Chondrocyte (in vitro differentiated cells): Measurements from ENCODE around the gene CPD. TPM values are rescaled to one million over a fixed set of nuclear protein-coding genes. Genes with fewer than 3 reads are reported as not detected.

ENCODE experiments used
- DNase-seq: peaks from one replicate; pipeline ENCODE4 v3.0.0; 2021; ENCODE audit warnings: mixed read lengths, low spot score
- H3K27ac Mint-ChIP-seq: one replicate; pipeline ENCODE4 v1.8.0; 2021; ENCODE audit warnings: mild to moderate bottlenecking, moderate library complexity, mixed read lengths; ENCODE audit not compliant: unreplicated experiment
- H3K27me3 Mint-ChIP-seq: 2 replicates; pipeline ENCODE4 v1.8.0; 2021; ENCODE audit warnings: low read depth, mixed read lengths
- H3K36me3 Mint-ChIP-seq: 2 replicates; pipeline ENCODE4 v1.8.0; 2021; ENCODE audit warnings: low read depth, mixed read lengths
- H3K4me1 Mint-ChIP-seq: 2 replicates; pipeline ENCODE4 v1.8.0; 2021; ENCODE audit warnings: low read depth, mild to moderate bottlenecking, mixed read lengths
- H3K4me3 Mint-ChIP-seq: one replicate; pipeline ENCODE4 v1.8.0; 2021; ENCODE audit warnings: mild to moderate bottlenecking, moderate library complexity, mixed read lengths; ENCODE audit not compliant: unreplicated experiment
- H3K9me3 Mint-ChIP-seq: 2 replicates; pipeline ENCODE4 v1.8.0; 2021; ENCODE audit warnings: low read depth, mixed read lengths
- CTCF ChIP-seq: fragments of 200-600 bp; sonication (generic); IDR thresholded peaks from 2 replicates; pipeline ENCODE4 v1.5.0; 2021; ENCODE audit warnings: antibody characterized with exemption, mild to moderate bottlenecking, moderate library complexity
- total RNA-seq: library from RNA; stranded (reverse); gene quantifications from 3 replicates; pipeline ENCODE4 v1.2.1, GENCODE V29; 2021

The CPD gene
- total RNA-seq, 1 donor from 2014 or later = 78.1 TPM

GRCh38 chr17:30357476-30357875, 21.3 kb upstream of the CPD start:
- Mint-ChIP-seq H3K27ac (no peak overlapping the region), H3K4me3 (no peak overlapping the region), H3K36me3 (peaks cover 2% of the 10 kb centered on the region), H3K4me1 (no peaks in the 10 kb centered on the region), H3K9me3 (peaks cover 7% of the 10 kb centered on the region), H3K27me3 (peaks cover 2% of the 10 kb centered on the region)
- TF ChIP-seq CTCF = no peak
- no peak for DNase-seq

- no peak for DNase-seq
- TF ChIP-seq CTCF = no peak
- Mint-ChIP-seq H3K4me3 (no peak overlapping the region), H3K27me3 (peaks cover 2% of the 10 kb centered on the region), H3K9me3 (peaks cover 7% of the 10 kb centered on the region), H3K4me1 (no peaks in the 10 kb centered on the region), H3K27ac (no peak overlapping the region), H3K36me3 (peaks cover 2% of the 10 kb centered on the region)
These were observed 20.5 kb upstream of the CPD start for GRCh38 chr17:30358055-30358760.

- Mint-ChIP-seq H3K4me3 (no peak overlapping the region), H3K27ac (no peak overlapping the region), H3K27me3 (peaks cover under 1% of the 10 kb centered on the region), H3K4me1 (no peaks in the 10 kb centered on the region), H3K9me3 (peaks cover 7% of the 10 kb centered on the region), H3K36me3 (peaks cover 2% of the 10 kb centered on the region)
- no peak for DNase-seq
- no peak for TF ChIP-seq CTCF
These were observed 18.5 kb upstream of the CPD start for GRCh38 chr17:30360086-30360808.

- TF ChIP-seq CTCF = no peak
- Mint-ChIP-seq H3K4me1 (no peaks in the 10 kb centered on the region), H3K4me3 (no peak overlapping the region), H3K9me3 (peaks cover 7% of the 10 kb centered on the region), H3K36me3 (peaks cover 2% of the 10 kb centered on the region), H3K27ac (no peak overlapping the region), H3K27me3 (peaks cover 2% of the 10 kb centered on the region)
- no peak for DNase-seq
These were observed 16.9 kb upstream of the CPD start for GRCh38 chr17:30361766-30362279.

GRCh38 chr17:30363715-30364202, 15.0 kb upstream of the CPD start:
- Mint-ChIP-seq H3K27me3 (peaks cover 2% of the 10 kb centered on the region), H3K4me3 (no peak overlapping the region), H3K9me3 (peaks cover 7% of the 10 kb centered on the region), H3K27ac (no peak overlapping the region), H3K36me3 (peaks cover 2% of the 10 kb centered on the region), H3K4me1 (no peaks in the 10 kb centered on the region)
- no peak for TF ChIP-seq CTCF
- DNase-seq = no peak
